ENCODE data around the gene AGAP1. TPM values are rescaled to one million over a fixed set of nuclear protein-coding genes. Genes with fewer than 3 reads are reported as not detected.

Gene AGAP1
- total RNA-seq, 1 experiment from 2014 or later, result 56.4 TPM

DNA sequence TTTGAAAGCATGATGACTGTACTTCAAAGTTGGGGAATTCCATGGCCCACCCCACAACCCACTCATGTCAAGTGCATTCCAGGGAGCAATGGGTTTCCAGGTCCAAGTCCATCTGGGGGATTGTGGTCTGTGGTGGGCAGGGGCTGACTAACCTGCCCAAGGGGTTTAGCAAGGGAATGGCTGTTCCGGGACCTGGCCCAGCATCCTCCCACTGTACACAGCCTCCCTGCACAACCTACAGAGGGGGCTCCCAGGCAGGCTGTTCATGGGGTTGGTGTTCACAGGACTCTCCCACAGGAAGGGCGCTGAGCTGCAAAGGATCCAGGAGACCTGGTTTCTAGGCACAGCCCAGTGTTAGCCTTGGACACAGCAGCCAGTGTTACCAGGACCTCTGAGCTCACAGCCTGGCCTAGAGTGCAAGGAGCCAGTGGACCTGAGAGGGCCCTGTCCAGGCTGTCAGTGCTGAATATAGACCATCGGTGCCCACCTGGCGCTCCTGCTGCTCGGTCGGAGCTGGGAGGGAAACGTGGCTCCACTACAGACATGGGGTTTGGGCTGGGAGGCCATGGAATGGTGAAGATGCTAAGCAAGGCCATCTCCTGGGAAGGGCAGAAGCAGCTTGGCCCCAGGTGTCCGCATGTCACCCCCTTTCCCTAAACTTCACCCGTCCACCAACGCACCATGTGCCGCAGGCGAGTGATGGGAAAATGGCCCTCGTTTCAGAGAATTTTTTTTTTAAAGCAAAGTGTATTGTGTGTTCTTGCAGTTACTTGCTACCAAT is 357.1 kb downstream of the AGAP1 start:
- intact Hi-C loops (cut with micrococcal nuclease; ENCODE audit: unreplicated experiment), result no loop called here
- H3K4me1 Mint-ChIP-seq (ENCODE audit: low read depth, unreplicated experiment), result no peaks in the 10 kb centered on the region
- H3K27ac Mint-ChIP-seq (ENCODE audit: unreplicated experiment), result no peak overlapping the region
- H3K36me3 Mint-ChIP-seq (ENCODE audit: insufficient read depth, unreplicated experiment), result no peaks in the 10 kb centered on the region
- H3K9me3 Mint-ChIP-seq (ENCODE audit: low read depth, unreplicated experiment), result no peaks in the 10 kb centered on the region
- H3K4me3 Mint-ChIP-seq (ENCODE audit: low read depth, unreplicated experiment), result no peak overlapping the region
- TF ChIP-seq, protein P1, sequence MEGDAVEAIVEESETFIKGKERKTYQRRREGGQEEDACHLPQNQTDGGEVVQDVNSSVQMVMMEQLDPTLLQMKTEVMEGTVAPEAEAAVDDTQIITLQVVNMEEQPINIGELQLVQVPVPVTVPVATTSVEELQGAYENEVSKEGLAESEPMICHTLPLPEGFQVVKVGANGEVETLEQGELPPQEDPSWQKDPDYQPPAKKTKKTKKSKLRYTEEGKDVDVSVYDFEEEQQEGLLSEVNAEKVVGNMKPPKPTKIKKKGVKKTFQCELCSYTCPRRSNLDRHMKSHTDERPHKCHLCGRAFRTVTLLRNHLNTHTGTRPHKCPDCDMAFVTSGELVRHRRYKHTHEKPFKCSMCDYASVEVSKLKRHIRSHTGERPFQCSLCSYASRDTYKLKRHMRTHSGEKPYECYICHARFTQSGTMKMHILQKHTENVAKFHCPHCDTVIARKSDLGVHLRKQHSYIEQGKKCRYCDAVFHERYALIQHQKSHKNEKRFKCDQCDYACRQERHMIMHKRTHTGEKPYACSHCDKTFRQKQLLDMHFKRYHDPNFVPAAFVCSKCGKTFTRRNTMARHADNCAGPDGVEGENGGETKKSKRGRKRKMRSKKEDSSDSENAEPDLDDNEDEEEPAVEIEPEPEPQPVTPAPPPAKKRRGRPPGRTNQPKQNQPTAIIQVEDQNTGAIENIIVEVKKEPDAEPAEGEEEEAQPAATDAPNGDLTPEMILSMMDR (IDR thresholded peaks at IDR 0.05; ENCODE audit: unreplicated experiment), result no peak
- no peak for DNase-seq
- H3K27me3 Mint-ChIP-seq (ENCODE audit: unreplicated experiment), result no peaks in the 10 kb centered on the region
- no TSS peak for BruUV-seq (replicated peaks)
- CTCF ChIA-PET, result no interaction called here

DNA sequence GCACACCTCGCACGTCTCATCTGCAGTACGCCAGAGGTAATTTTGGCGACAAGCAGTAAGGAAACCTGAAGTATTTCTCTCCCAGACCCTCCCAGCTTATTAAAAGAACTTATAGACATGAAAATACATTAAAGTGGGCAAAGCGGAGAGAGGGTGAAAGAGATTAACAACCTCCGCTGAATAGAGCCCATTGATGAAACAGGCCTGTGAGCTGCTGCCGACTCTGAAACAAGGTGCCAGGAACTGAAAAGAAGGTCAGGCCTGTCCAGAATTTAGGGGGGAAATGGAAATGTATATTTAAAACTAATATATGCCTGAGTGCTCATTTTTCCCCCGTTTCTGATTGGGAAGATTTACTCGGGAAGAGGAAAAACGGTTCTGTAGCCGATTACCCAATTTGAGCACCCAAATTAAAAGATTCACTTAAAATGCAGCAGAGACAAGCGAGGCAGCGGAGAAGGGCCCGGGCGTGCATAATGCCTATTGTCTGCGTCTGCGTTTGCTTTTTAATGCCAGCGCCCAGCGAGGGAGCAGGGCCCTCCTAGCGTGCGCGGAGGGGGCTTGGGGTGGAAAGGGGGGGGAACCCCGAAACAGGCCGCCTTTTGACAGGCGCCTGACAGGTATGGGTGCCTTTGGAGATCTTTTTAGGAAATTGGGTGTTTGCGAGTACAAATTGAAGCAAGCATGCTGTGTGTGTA is 358.1 kb downstream of the AGAP1 start:
- Mint-ChIP-seq H3K9me3 (ENCODE audit: low read depth, unreplicated experiment) (no peaks in the 10 kb centered on the region), H3K27ac (ENCODE audit: unreplicated experiment) (no peak overlapping the region), H3K4me3 (ENCODE audit: low read depth, unreplicated experiment) (no peak overlapping the region), H3K27me3 (ENCODE audit: unreplicated experiment) (no peaks in the 10 kb centered on the region), H3K4me1 (ENCODE audit: low read depth, unreplicated experiment) (no peaks in the 10 kb centered on the region), H3K36me3 (ENCODE audit: insufficient read depth, unreplicated experiment) (no peaks in the 10 kb centered on the region)
- CTCF ChIA-PET, result no interaction called here
- intact Hi-C loops (cut with micrococcal nuclease; ENCODE audit: unreplicated experiment), result no loop called here
- TF ChIP-seq, protein P1 (IDR thresholded peaks at IDR 0.05; ENCODE audit: unreplicated experiment), result no peak
- no TSS peak for BruUV-seq (replicated peaks)
- no peak for DNase-seq

DNA sequence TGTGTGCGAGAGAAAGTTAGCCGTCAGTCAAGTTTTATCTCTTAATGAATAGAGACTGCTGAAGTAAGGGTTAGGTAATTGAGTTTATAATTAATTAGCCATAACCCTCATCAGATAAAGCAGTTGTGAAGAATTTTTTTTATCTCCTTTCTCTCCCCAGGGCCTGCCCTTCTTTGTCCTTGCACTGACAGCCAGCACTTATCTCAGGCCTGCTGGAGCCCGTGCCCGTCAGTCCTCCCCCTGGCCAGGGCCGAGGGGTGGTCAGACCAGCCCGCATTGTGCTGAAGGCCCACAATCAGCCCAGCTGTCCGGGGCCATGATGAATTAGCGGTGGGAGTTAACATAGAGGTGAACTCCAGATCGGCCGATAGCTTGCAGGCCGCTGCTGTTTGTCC is 358.7 kb downstream of the AGAP1 start:
- H3K36me3 Mint-ChIP-seq (ENCODE audit: insufficient read depth, unreplicated experiment), result no peaks in the 10 kb centered on the region
- no peak for DNase-seq
- no peak overlapping the region for H3K4me3 Mint-ChIP-seq (ENCODE audit: low read depth, unreplicated experiment)
- no peaks in the 10 kb centered on the region for H3K4me1 Mint-ChIP-seq (ENCODE audit: low read depth, unreplicated experiment)
- CTCF ChIA-PET, result no interaction called here
- intact Hi-C loops (cut with micrococcal nuclease; ENCODE audit: unreplicated experiment), result no loop called here
- no peaks in the 10 kb centered on the region for H3K27me3 Mint-ChIP-seq (ENCODE audit: unreplicated experiment)
- H3K9me3 Mint-ChIP-seq (ENCODE audit: low read depth, unreplicated experiment), result no peaks in the 10 kb centered on the region
- no TSS peak for BruUV-seq (replicated peaks)
- H3K27ac Mint-ChIP-seq (ENCODE audit: unreplicated experiment), result no peak overlapping the region
- TF ChIP-seq, protein P1 (IDR thresholded peaks at IDR 0.05; ENCODE audit: unreplicated experiment), result no peak

DNA sequence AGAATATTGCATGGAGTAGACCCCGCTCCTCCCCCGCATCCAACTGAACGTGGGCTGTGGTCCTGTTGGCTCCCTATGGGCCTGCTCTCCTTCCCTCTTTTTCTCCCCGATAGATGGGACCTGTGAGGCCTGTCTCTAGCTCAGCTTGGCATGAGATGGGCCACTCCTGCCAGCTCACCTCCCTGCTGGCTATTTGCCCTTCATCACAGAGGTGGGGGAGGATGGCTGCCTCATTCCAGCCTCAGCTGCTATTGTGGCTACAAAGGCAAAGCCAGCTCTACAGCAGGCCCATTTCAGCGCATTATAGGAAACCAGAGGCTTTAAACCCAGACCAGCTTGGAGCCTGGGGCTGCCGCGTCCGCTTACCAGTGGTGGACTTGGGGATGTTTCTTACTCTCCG is 360.4 kb downstream of the AGAP1 start:
- CTCF ChIA-PET, result no interaction called here
- TF ChIP-seq, protein P1 (IDR thresholded peaks at IDR 0.05; ENCODE audit: unreplicated experiment), result no peak
- Mint-ChIP-seq H3K27ac (ENCODE audit: unreplicated experiment) (no peak overlapping the region), H3K4me1 (ENCODE audit: low read depth, unreplicated experiment) (no peaks in the 10 kb centered on the region), H3K9me3 (ENCODE audit: low read depth, unreplicated experiment) (no peaks in the 10 kb centered on the region), H3K36me3 (ENCODE audit: insufficient read depth, unreplicated experiment) (no peaks in the 10 kb centered on the region), H3K27me3 (ENCODE audit: unreplicated experiment) (no peaks in the 10 kb centered on the region), H3K4me3 (ENCODE audit: low read depth, unreplicated experiment) (no peak overlapping the region)
- no peak for DNase-seq
- no TSS peak for BruUV-seq (replicated peaks)
- intact Hi-C loops (cut with micrococcal nuclease; ENCODE audit: unreplicated experiment), result no loop called here

Data from Calu3 (cell line).